DOHH2 (cell line): ENCODE measurements around the gene ST3GAL2.

Experiments used
- H3F3A ChIP-seq: fragments of 200-600 bp; sonication (generic), shearing (Covaris generic); 2 replicates; pipeline ENCODE4 v1.6.0; 2016; ENCODE audit warnings: antibody characterized with exemption, mild to moderate bottlenecking; ENCODE audit not compliant: control insufficient read depth, insufficient read depth
- H3K27ac ChIP-seq: fragments of 200-600 bp; sonication (generic); 2 replicates; pipeline ENCODE4 v1.5.1; 2014; ENCODE audit warnings: low read depth, mild to moderate bottlenecking, low read length, moderate library complexity
- H3K27me3 ChIP-seq: fragments of 200-600 bp; sonication (generic); 2 replicates; pipeline ENCODE4 v1.6.1; 2014; ENCODE audit warnings: mild to moderate bottlenecking, low read length, mixed read lengths; ENCODE audit not compliant: control insufficient read depth
- H3K36me3 ChIP-seq: fragments of 200-600 bp; sonication (generic); 2 replicates; pipeline ENCODE4 v1.6.1; 2014; ENCODE audit warnings: mild to moderate bottlenecking, low read length, moderate library complexity, mixed read lengths; ENCODE audit not compliant: control insufficient read depth
- H3K4me1 ChIP-seq: fragments of 200-600 bp; sonication (generic); 2 replicates; pipeline ENCODE4 v1.6.1; 2014; ENCODE audit warnings: mild to moderate bottlenecking, low read length, mixed read lengths; ENCODE audit not compliant: control insufficient read depth
- H3K4me2 ChIP-seq: fragments of 200-600 bp; sonication (generic); 2 replicates; pipeline ENCODE4 v1.6.0; 2014; ENCODE audit warnings: mild to moderate bottlenecking, low read length, moderate library complexity
- H3K4me3 ChIP-seq: fragments of 200-600 bp; sonication (generic); 2 replicates; pipeline ENCODE4 v1.5.1; 2014; ENCODE audit warnings: mild to moderate bottlenecking, low read length, mixed read lengths
- H3K79me2 ChIP-seq: fragments of 200-600 bp; sonication (generic); 2 replicates; pipeline ENCODE4 v1.6.1; 2014; ENCODE audit warnings: mild to moderate bottlenecking, low read length, mixed read lengths; ENCODE audit not compliant: control insufficient read depth
- H3K9me2 ChIP-seq: fragments of 200-600 bp; sonication (generic); replicated peaks from 2 replicates; pipeline ENCODE4 v1.6.1; 2014; ENCODE audit warnings: mild to moderate bottlenecking, low read length, mixed read lengths; ENCODE audit not compliant: control insufficient read depth
- H3K9me3 ChIP-seq: fragments of 200-600 bp; sonication (generic); 2 replicates; pipeline ENCODE4 v1.6.1; 2014; ENCODE audit warnings: antibody characterized with exemption, low read length, mixed read lengths; ENCODE audit not compliant: control insufficient read depth, insufficient read depth
- H4K20me1 ChIP-seq: fragments of 200-600 bp; sonication (generic); 2 replicates; pipeline ENCODE4 v1.6.0; 2014; ENCODE audit warnings: low read depth, mild to moderate bottlenecking, antibody characterized with exemption, low read length, moderate library complexity; ENCODE audit not compliant: control insufficient read depth, insufficient read depth
- CTCF ChIP-seq: fragments of 200-600 bp; sonication (generic); IDR thresholded peaks from one replicate; pipeline ENCODE4 v1.5.1; 2014; ENCODE audit warnings: antibody characterized with exemption, mild to moderate bottlenecking, low read depth, low read length; ENCODE audit not compliant: poor library complexity, severe bottlenecking
- EZH2phosphoT487 ChIP-seq: fragments of 200-600 bp; sonication (generic); IDR thresholded peaks from 2 replicates; pipeline ENCODE4 v1.6.1; 2017; ENCODE audit warnings: borderline replicate concordance, mild to moderate bottlenecking, antibody characterized with exemption, low read length, moderate library complexity, mixed read lengths

ST3GAL2 gene

GRCh38 chr16:70374213-70374612 lies 64.7 kb downstream of the ST3GAL2 start:
- no peak overlapping the region for H3K4me2 ChIP-seq
- no peak overlapping the region for H3K27ac ChIP-seq
- H3K36me3 ChIP-seq = peaks cover 88% of the 10 kb centered on the region
- H3K9me2 ChIP-seq = no peaks in the 10 kb centered on the region
- H3F3A ChIP-seq = peaks cover 29% of the 10 kb centered on the region
- peaks cover 14% of the 10 kb centered on the region for H3K79me2 ChIP-seq
- no peaks in the 10 kb centered on the region for H3K9me3 ChIP-seq
- H3K4me3 ChIP-seq = no peak overlapping the region
- TF ChIP-seq EZH2phosphoT487 (no peak), CTCF (no peak)
- H3K27me3 ChIP-seq = no peaks in the 10 kb centered on the region
- H4K20me1 ChIP-seq = peaks cover 3% of the 10 kb centered on the region; the same call in 1 of the 2 replicates
- peaks cover 2% of the 10 kb centered on the region for H3K4me1 ChIP-seq

GRCh38 chr16:70372921-70373728 lies 65.8 kb downstream of the ST3GAL2 start:
- Histone ChIP-seq H3K27ac (no peak overlapping the region), H3K27me3 (no peaks in the 10 kb centered on the region), H3K4me2 (no peak overlapping the region), H3K36me3 (peaks cover 85% of the 10 kb centered on the region), H3F3A (peaks cover 29% of the 10 kb centered on the region), H3K9me2 (no peaks in the 10 kb centered on the region), H3K9me3 (no peaks in the 10 kb centered on the region), H4K20me1 (peaks cover 3% of the 10 kb centered on the region; the same call in 1 of the 2 replicates), H3K79me2 (peaks cover 6% of the 10 kb centered on the region), H3K4me3 (no peak overlapping the region), H3K4me1 (no peaks in the 10 kb centered on the region)
- TF ChIP-seq EZH2phosphoT487 (no peak), CTCF (no peak)

- H3K4me2 ChIP-seq = no peak overlapping the region
- TF ChIP-seq EZH2phosphoT487 = no peak
- no peak for TF ChIP-seq CTCF
- no peaks in the 10 kb centered on the region for H3K9me3 ChIP-seq
- H4K20me1 ChIP-seq = peaks cover 3% of the 10 kb centered on the region; the same call in 1 of the 2 replicates
- H3F3A ChIP-seq = peaks cover 18% of the 10 kb centered on the region
- H3K9me2 ChIP-seq = no peaks in the 10 kb centered on the region
- no peaks in the 10 kb centered on the region for H3K4me1 ChIP-seq
- H3K4me3 ChIP-seq = no peak overlapping the region
- H3K79me2 ChIP-seq = no peaks in the 10 kb centered on the region; the same call in 1 of the 2 replicates
- no peak overlapping the region for H3K27ac ChIP-seq
- no peaks in the 10 kb centered on the region for H3K27me3 ChIP-seq
- H3K36me3 ChIP-seq = peaks cover 80% of the 10 kb centered on the region
Measured at GRCh38 chr16:70370924-70371323, 68.0 kb downstream of the ST3GAL2 start.
